ENCODE data around the gene LRP1B. TPM values are rescaled to one million over a fixed set of nuclear protein-coding genes. Genes with fewer than 3 reads are reported as not detected.
A peak's percentile ranks its signal among the peaks of the same experiment; 100 is the strongest.

LRP1B gene
- total RNA-seq, 1 experiment from 2014 or later = 0.52 TPM

DNA sequence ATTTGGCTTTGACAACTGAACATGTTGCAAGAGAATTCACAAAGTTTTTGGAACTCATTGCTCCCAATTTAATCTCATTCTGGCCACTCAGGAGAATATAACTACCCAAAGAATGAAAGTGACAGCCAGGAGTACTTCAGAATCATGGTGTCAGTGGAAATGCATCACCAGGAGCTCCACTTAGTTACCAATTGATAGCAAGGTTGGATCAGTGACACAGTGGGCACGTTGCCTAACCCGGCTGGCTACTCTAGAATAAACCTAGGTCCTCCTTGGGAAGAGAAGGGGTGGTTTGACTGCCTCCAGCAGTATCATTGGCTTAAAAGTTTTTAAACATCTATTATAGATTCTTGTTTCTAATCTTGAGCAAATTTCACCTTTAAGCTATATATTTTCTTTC lies 40.0 kb upstream of the LRP1B start (continued):
- TF ChIP-seq TEAD4 (CRISPR knock-in tag; IDR thresholded peaks at IDR 0.05) (no peak), CREB1 (CRISPR knock-in tag; IDR thresholded peaks at IDR 0.05) (no peak)
- TF ChIP-seq, protein P1, sequence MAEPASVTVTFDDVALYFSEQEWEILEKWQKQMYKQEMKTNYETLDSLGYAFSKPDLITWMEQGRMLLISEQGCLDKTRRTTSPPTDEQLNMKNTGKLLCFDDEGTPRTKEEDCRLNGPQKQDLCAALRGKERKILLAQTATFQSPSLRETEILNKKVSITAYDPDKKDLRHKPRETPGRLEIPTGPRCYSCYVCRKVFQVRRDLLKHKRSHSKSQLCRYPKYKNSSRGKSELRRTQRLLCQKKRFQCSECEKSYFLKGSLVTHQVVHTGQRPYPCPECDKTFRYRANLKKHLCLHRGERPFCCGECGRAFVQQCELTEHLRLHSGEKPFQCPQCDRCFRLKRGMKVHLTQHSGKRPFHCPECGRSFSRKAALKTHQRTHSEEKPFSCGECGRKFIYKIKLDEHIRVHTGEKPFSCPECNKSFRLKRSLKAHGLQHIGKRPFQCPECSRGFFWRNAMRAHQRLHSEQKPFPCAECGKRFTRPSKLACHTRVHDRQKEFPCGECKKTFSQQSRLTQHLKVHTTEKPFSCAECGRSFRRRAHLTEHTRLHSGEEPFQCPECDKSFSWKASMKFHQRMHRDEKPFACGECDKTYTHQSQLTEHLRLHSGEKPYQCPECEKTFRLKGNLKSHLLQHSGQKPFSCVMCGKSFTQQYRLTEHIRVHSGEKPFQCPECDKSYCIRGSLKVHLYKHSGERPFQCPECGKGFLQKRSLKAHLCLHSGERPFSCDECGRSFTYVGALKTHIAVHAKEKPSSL (CRISPR knock-in tag; conservative IDR thresholded peaks at IDR 0.05) = no peak

DNA sequence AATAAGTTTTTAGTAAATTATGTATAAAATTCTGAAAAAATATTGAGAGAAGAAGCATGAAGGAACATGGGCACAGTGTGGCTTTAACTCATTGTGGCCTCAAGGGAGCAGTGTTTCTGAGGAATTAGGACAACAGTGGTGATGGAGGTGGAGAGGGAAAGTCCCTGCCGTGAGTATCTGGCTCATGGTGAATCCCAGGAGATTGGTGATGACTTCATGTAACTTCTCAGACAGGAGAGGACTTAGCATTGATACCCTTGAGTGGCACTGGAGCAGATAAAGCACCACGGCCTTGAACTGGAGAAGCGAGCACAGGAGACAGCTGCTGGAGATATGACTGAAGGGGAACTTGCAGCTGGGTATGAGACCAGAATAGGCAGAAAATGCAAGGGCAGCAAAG lies 35.0 kb upstream of the LRP1B start:
- CTCF ChIA-PET = no interaction called here

More for the DNA sequence above, 35.0 kb upstream of the LRP1B start:
- H3K36me3 Mint-ChIP-seq = no peaks in the 10 kb centered on the region
- no peak overlapping the region for H3K27ac Mint-ChIP-seq
- no peak overlapping the region for H3K4me3 Mint-ChIP-seq
- H3K9me3 Mint-ChIP-seq = no peaks in the 10 kb centered on the region
- DNase-seq (ENCODE audit: low spot score) (peak; percentile 21), ATAC-seq (peak; percentile 100)
- H3K27me3 Mint-ChIP-seq (ENCODE audit: low read depth) = no peaks in the 10 kb centered on the region
- POLR2A ChIA-PET = no interaction called here
- TF ChIP-seq HMGA2 (CRISPR knock-in tag; IDR thresholded peaks at IDR 0.05) = no peak
- TF ChIP-seq, protein P2, sequence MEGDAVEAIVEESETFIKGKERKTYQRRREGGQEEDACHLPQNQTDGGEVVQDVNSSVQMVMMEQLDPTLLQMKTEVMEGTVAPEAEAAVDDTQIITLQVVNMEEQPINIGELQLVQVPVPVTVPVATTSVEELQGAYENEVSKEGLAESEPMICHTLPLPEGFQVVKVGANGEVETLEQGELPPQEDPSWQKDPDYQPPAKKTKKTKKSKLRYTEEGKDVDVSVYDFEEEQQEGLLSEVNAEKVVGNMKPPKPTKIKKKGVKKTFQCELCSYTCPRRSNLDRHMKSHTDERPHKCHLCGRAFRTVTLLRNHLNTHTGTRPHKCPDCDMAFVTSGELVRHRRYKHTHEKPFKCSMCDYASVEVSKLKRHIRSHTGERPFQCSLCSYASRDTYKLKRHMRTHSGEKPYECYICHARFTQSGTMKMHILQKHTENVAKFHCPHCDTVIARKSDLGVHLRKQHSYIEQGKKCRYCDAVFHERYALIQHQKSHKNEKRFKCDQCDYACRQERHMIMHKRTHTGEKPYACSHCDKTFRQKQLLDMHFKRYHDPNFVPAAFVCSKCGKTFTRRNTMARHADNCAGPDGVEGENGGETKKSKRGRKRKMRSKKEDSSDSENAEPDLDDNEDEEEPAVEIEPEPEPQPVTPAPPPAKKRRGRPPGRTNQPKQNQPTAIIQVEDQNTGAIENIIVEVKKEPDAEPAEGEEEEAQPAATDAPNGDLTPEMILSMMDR (IDR thresholded peaks at IDR 0.05) = no peak
- TF ChIP-seq ETV6 (CRISPR knock-in tag; IDR thresholded peaks at IDR 0.05) = no peak
- TF ChIP-seq SP1 (CRISPR knock-in tag; conservative IDR thresholded peaks at IDR 0.05) = no peak
- TF ChIP-seq, protein P3, sequence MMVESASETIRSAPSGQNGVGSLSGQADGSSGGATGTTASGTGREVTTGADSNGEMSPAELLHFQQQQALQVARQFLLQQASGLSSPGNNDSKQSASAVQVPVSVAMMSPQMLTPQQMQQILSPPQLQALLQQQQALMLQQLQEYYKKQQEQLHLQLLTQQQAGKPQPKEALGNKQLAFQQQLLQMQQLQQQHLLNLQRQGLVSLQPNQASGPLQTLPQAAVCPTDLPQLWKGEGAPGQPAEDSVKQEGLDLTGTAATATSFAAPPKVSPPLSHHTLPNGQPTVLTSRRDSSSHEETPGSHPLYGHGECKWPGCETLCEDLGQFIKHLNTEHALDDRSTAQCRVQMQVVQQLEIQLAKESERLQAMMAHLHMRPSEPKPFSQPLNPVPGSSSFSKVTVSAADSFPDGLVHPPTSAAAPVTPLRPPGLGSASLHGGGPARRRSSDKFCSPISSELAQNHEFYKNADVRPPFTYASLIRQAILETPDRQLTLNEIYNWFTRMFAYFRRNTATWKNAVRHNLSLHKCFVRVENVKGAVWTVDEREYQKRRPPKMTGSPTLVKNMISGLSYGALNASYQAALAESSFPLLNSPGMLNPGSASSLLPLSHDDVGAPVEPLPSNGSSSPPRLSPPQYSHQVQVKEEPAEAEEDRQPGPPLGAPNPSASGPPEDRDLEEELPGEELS (CRISPR knock-in tag; IDR thresholded peaks at IDR 0.05) = no peak
- TF ChIP-seq, protein P4, sequence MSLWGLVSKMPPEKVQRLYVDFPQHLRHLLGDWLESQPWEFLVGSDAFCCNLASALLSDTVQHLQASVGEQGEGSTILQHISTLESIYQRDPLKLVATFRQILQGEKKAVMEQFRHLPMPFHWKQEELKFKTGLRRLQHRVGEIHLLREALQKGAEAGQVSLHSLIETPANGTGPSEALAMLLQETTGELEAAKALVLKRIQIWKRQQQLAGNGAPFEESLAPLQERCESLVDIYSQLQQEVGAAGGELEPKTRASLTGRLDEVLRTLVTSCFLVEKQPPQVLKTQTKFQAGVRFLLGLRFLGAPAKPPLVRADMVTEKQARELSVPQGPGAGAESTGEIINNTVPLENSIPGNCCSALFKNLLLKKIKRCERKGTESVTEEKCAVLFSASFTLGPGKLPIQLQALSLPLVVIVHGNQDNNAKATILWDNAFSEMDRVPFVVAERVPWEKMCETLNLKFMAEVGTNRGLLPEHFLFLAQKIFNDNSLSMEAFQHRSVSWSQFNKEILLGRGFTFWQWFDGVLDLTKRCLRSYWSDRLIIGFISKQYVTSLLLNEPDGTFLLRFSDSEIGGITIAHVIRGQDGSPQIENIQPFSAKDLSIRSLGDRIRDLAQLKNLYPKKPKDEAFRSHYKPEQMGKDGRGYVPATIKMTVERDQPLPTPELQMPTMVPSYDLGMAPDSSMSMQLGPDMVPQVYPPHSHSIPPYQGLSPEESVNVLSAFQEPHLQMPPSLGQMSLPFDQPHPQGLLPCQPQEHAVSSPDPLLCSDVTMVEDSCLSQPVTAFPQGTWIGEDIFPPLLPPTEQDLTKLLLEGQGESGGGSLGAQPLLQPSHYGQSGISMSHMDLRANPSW (CRISPR knock-in tag; conservative IDR thresholded peaks at IDR 0.05; ENCODE audit: low read depth) = no peak
- TF ChIP-seq, protein P5, sequence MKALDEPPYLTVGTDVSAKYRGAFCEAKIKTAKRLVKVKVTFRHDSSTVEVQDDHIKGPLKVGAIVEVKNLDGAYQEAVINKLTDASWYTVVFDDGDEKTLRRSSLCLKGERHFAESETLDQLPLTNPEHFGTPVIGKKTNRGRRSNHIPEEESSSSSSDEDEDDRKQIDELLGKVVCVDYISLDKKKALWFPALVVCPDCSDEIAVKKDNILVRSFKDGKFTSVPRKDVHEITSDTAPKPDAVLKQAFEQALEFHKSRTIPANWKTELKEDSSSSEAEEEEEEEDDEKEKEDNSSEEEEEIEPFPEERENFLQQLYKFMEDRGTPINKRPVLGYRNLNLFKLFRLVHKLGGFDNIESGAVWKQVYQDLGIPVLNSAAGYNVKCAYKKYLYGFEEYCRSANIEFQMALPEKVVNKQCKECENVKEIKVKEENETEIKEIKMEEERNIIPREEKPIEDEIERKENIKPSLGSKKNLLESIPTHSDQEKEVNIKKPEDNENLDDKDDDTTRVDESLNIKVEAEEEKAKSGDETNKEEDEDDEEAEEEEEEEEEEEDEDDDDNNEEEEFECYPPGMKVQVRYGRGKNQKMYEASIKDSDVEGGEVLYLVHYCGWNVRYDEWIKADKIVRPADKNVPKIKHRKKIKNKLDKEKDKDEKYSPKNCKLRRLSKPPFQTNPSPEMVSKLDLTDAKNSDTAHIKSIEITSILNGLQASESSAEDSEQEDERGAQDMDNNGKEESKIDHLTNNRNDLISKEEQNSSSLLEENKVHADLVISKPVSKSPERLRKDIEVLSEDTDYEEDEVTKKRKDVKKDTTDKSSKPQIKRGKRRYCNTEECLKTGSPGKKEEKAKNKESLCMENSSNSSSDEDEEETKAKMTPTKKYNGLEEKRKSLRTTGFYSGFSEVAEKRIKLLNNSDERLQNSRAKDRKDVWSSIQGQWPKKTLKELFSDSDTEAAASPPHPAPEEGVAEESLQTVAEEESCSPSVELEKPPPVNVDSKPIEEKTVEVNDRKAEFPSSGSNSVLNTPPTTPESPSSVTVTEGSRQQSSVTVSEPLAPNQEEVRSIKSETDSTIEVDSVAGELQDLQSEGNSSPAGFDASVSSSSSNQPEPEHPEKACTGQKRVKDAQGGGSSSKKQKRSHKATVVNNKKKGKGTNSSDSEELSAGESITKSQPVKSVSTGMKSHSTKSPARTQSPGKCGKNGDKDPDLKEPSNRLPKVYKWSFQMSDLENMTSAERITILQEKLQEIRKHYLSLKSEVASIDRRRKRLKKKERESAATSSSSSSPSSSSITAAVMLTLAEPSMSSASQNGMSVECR (CRISPR knock-in tag; IDR thresholded peaks at IDR 0.05; ENCODE audit: borderline replicate concordance) = no peak
- no peaks in the 10 kb centered on the region; the same call in 1 of the 2 replicates for H3K4me1 Mint-ChIP-seq

Measured in WTC11 (cell line).